COLO668 (cell line): ENCODE results near the gene CLDN5.

Experiments
- DNase-seq: peaks from one replicate; lab custom pipeline; 2025; ENCODE audit not compliant: unreplicated experiment; lab: John Stamatoyannopoulos, UW

CLDN5 gene

DNA sequence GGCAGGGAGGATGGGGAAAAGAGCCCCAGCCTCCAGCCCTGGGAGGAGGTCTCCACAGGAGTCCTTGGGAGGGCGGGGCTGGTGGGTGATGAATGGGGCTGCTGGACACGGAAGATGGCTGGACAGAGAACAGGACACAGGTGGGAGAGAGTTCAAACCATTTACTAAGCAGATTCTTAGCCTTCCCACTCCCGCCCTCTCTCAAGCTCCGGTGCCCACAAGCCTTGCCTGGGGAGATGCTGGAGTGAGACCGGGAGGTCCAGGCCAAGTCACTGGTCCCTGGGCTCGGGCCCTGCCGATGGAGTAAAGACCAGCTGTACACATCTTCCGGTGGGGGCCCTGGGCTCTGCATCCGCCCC, 1.4 kb downstream of the CLDN5 start:
- DNase-seq: no peak

GRCh38 chr22:19522190-19522880, 1.9 kb downstream of the CLDN5 start:
- peak; percentile 61 for DNase-seq

- no peak for DNase-seq
Observed at GRCh38 chr22:19520566-19521305, 3.5 kb downstream of the CLDN5 start.

GRCh38 chr22:19520007-19520406, 4.2 kb downstream of the CLDN5 start:
- no peak for DNase-seq

GRCh38 chr22:19519041-19519926, 4.9 kb downstream of the CLDN5 start:
- DNase-seq: no peak

- DNase-seq: no peak
Observed at GRCh38 chr22:19518635-19519034, 5.6 kb downstream of the CLDN5 start.

DNA sequence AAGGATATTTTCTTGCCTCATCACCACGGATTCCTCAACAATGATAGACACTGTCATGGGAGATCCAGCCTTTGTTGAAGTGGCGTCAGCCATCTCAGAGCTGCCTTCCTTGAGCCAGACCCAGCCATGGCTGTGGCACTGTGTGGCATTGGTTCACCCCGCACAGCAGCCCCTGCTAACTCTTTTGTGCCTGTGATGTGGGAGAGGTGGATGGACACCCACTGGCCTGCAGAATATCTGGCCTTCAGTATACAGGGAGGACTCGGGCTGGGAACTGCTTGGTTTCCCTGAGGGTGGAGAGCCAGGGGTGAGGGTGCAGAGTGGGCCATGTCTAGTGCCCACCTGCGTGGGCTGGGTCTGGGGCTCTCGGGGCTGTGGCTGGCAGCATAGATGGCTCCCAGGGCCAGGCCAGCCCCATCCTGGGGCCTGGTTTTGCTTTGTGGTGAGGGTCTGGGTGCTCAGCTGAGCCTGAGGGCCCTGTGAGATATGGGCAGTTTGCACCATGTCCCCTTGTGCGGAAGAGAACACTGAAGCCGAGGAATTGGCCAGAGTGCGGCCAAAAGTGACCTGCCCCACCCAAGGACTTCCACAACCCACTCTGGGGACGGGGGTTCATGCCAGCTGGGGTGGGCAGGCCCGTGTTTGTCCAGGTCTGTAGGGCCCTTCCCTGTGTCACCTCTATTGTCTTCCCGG, 6.1 kb downstream of the CLDN5 start:
- DNase-seq: no peak

GRCh38 chr22:19517171-19517500, 7.1 kb downstream of the CLDN5 start:
- DNase-seq: no peak

- DNase-seq: no peak
Observed at GRCh38 chr22:19516378-19517170, 7.6 kb downstream of the CLDN5 start.

- no peak for DNase-seq
Observed at GRCh38 chr22:19515654-19516377, 8.4 kb downstream of the CLDN5 start.

DNA sequence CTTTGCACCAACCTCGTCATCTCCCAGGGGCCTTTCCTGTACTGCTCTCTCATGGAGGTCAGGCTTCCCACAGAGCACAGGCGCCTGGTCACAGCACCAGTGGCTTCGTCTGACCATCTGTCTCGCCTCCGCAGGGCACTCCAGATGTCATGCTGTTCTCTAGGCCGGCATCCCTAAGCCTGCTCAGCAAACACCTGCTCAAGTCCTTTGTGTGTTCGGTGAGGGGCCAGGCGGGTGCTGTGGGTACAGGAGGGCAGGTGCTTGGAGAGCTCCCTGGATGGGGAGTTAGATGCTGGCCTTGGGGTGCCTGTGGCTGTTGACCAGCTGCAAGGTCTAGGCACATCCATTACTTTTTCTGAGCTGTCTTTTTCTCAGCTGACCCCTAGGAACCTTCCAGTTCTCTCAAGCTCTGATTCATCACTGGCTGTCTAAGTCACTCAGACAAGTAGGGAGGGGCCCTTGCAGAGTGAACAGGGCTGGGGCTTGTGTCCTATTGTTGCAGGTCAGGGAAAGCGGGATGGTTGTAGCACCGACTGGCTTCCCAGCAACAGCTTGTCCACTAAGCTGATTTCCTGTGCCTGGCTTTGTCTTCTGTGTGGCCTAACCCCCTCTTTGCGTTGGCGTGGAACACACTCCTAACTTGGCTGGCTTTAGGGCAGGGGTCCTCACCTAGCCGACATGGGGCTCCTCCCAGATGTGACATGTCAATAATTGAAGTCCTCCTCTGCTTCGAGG, 9.2 kb downstream of the CLDN5 start:
- DNase-seq: peak; percentile 87

- no peak for DNase-seq
Observed at GRCh38 chr22:19513823-19514222, 10.4 kb downstream of the CLDN5 start.

DNA sequence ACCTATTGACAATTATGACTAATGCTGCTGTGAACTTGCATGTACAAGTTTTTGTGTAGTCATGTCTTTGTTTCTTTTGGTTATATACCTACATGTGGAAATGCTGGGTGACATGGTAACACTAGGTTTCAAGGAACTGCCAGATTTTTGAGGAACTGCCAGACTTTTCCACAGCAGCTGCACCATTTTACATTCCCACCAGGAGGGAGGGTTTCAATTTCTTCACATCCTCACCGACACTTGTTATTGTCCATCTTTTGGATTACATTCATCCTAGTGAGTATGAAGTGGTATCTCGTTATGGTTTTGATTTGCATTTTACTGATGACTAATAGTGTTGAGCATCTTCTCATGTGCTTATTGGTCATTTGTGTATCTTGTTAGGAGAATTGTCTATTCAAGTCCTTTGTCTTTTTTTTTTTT, 13.3 kb downstream of the CLDN5 start:
- DNase-seq: no peak

DNA sequence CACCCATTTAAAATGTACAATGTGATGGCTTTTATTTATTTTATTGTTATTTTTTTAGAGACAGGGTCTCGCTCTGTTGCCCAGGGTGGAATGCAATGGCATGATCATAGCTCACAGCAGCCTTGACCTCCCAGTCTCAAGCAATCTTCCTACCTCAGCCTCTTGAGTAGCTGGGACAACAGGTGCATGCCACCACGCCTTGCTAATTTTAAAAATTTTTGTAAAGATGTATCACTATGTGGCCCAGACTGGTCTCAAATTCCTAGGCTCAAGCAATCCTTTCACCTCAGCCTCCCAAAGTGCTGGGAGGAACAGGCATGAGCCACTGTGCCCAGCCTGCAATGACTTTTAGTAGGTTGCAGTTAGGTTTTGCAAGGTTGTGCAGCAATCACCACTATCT, 14.3 kb downstream of the CLDN5 start:
- no peak for DNase-seq

GRCh38 chr22:19509191-19509590, 15.0 kb downstream of the CLDN5 start:
- DNase-seq: no peak

DNA sequence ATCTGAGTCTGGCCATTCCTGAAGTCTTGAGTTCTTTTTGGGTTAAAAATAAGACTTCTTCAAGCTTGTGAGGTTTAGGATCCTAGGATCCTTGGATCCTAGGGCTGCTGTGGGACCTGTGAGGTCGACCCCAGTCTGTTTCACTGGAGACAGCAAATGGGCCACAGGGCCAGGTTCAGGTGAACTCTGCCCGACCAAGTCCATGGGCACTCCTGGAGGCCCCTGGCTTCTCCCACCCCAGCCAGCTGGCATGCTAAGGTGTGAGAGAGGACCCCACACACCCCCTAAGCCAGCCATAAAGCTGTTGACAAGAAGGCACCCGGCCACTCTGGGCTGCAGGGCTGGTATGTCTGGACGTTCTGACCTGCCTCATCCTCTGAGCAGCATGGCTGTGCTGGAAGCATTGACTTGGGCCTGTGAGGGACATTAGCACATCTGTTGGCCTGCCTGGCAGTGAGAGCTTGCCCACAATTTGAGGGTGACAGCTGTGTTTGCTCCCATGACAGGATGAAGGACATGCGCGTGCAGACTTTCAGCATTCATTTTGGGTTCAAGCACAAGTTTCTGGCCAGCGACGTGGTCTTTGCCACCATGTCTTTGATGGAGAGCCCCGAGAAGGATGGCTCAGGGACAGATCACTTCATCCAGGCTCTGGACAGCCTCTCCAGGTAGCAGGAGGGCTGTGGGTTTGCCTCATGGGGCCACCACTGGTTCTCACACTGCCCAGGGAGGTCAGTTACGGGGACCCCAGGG, 16.0 kb downstream of the CLDN5 start:
- no peak for DNase-seq

DNA sequence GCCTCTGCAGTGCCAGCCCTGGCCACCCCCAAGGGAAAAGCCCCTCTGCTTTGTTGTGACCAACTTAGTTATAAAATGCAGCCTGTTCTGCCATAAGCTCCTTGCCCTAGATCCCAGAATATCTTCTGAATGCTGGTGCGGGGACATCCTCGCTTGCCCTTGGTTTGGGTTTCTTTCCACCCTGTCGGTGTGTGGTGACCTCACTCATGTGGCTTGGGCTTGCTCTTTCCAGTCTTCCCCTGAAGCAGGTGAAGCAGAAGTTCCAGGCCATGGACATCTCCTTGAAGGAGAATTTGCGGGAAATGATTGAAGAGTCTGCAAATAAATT, 16.7 kb downstream of the CLDN5 start:
- no peak for DNase-seq

GRCh38 chr22:19506212-19506611, 18.0 kb downstream of the CLDN5 start:
- DNase-seq: no peak

DNA sequence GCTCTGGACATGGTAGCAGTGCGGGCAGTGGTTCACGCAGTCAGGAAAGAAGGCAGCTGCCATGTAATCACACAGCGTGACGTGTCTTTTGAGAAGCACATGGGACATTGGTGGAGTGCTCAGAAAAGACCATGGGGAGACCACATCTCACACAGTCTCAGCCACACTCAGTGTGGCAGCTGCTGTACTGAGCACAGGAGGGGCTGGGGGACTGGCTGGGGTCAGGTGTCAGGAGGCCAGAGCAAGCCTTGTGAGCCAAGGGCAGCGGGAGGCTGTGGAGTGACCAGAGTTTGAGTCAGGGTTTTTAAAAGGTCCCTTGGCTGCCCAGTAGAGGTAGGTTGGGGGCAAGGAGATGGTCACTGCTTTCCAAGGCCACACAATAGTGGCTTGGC, 18.5 kb downstream of the CLDN5 start:
- DNase-seq: no peak
